OCI-LY3 (cell line): ENCODE data around the gene WHRN.

Source experiments
- EZH2phosphoT487 ChIP-seq: fragments of 200-600 bp; shearing (Covaris generic); IDR thresholded peaks from 2 replicates; pipeline ENCODE4 v1.6.1; 2018; ENCODE audit warnings: antibody characterized with exemption, mixed run types, low read depth
- TF ChIP-seq, protein P1 (sequence below): fragments of 200-600, 300-600 bp; sonication (generic); IDR thresholded peaks from 2 replicates; pipeline ENCODE4 v1.5.1; 2014; ENCODE audit warnings: antibody characterized with exemption, low read length, low read depth

DNA sequence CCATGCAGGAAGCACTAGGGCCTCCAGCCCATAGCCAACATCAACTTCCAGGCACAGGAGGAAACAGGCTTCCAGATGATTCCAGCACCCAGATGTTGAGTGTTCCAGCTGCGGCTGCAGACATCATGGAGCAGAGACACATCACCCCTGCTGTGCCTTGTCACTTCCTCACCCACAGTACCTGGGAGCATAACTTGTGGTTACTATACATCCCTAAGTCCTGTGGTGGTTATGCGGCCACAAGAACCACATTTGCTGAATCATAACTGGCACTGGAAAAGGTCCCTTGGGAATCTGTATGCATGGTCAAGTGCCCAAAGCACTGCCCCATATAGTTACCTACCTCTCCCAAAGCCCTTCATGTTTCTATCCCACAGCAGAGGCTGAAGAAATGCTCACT is 56.6 kb downstream of the WHRN start:
- TF ChIP-seq, protein P1, sequence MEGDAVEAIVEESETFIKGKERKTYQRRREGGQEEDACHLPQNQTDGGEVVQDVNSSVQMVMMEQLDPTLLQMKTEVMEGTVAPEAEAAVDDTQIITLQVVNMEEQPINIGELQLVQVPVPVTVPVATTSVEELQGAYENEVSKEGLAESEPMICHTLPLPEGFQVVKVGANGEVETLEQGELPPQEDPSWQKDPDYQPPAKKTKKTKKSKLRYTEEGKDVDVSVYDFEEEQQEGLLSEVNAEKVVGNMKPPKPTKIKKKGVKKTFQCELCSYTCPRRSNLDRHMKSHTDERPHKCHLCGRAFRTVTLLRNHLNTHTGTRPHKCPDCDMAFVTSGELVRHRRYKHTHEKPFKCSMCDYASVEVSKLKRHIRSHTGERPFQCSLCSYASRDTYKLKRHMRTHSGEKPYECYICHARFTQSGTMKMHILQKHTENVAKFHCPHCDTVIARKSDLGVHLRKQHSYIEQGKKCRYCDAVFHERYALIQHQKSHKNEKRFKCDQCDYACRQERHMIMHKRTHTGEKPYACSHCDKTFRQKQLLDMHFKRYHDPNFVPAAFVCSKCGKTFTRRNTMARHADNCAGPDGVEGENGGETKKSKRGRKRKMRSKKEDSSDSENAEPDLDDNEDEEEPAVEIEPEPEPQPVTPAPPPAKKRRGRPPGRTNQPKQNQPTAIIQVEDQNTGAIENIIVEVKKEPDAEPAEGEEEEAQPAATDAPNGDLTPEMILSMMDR: no peak
- no peak for TF ChIP-seq EZH2phosphoT487
